GM06990 (cell line): ENCODE results near the gene GNG14.
"Not testable (repeated sequence)": the region's sequence is repeated elsewhere in the genome, so short reads cannot be mapped to it uniquely, and the experiment has no call there.

ENCODE experiments used
- DNase-seq: peaks from one replicate; pipeline ENCODE4 v3.0.0-alpha.2; 2011; ENCODE audit not compliant: insufficient read length; ENCODE audit errors: extremely low read depth
- H3K27me3 ChIP-seq: replicated peaks from 2 replicates; pipeline ENCODE4 v1.6.0; 2011; ENCODE audit warnings: low read length; ENCODE audit not compliant: control insufficient read depth, insufficient read depth
- H3K36me3 ChIP-seq: 2 replicates; pipeline ENCODE4 v1.5.1; 2011; ENCODE audit warnings: low read length; ENCODE audit not compliant: control insufficient read depth, insufficient read depth
- H3K4me3 ChIP-seq: replicated peaks from 2 replicates; pipeline ENCODE4 v1.5.1; 2011; ENCODE audit warnings: low read depth, mild to moderate bottlenecking, control low read depth, low read length
- CTCF ChIP-seq: IDR thresholded peaks from 2 replicates; pipeline ENCODE4 v1.5.1; 2011; ENCODE audit warnings: low read length, control low read depth, mild to moderate bottlenecking, inconsistent platforms; ENCODE audit not compliant: insufficient read depth, poor library complexity, severe bottlenecking

Gene GNG14

DNA sequence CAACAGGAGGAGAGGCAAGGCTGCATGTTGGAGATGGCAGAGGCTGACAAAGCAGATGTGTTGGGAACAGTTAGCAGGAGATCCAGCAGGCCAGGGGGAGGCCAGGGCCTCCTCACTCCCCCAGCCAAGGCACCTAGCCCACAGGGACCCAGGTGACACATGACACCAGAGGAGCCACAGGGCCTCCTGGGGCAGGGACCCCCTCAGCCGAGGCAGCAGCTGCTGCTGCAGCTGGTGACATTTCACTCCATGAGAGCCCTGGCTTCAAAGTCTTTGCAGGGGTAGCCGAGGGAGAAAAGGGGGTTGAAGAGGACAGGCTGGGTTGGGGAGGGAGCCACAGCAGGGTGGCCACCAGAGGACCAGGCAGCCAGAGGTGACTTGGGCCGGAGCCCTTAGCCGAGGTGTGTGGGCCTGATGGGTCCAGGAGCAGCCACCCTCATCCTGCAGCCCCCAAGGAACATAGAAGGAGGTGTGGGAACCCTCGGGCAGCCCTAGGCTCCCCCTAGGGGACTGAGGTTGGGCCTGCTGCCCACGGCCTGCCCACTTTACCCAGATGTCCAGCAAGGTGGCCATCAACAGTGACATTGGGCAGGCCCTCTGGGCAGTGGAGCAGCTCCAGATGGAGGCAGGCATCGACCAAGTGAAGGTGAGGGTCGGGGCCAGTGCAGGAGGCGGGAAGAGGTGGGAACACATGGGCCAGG is at the start of gene GNG14:
GNG14 (plus strand) TSS at position 503 of the 701 bp plus-strand sequence; CDS start at position 554, 51 bp downstream.
- Histone ChIP-seq H3K4me3 (no peak within 1 kb of the TSS), H3K36me3 (0 out of 2 replicates have a peak, but pooled peaks cover 1% of the 10 kb centered on the region), H3K27me3 (no peaks in the 10 kb centered on the region)
- no peak for DNase-seq
- TF ChIP-seq CTCF = no peak

DNA sequence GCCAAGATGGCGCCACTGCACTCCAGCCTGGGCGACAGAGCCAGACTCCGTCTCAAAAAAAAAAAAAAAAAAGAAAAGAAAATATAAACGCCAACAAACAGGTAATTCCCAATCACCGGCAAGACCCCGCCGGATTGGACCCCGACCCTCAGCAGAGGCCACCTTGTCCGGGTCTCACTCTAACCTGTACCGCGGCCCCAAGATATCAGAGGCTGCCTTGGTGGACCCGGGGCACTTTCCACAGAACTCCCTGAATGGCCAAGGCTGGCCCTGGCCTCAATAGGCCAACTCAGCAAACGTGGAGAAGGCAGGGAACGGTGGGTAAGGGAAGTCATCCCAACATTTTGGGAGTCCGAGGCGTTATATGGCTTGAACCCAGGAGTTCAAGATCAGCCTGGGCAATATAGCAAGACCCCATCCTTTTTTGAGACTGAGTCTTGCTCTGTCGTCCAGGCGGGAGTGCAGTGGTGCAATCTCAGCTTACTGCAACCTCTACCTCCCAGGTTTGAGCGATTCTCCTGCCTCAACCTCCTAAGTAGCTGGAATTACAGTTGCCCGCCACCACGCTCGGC is 49.1 kb upstream of the GNG14 start:
- no peak for TF ChIP-seq CTCF
- no peak overlapping the region for H3K4me3 ChIP-seq
- DNase-seq = no peak

GRCh38 chr19:12639901-12640613 is 47.7 kb upstream of the GNG14 start:
- Histone ChIP-seq H3K27me3 (no peaks in the 10 kb centered on the region), H3K36me3 (peaks cover 3% of the 10 kb centered on the region), H3K4me3 (no peak overlapping the region)
- peak; percentile 82 for DNase-seq
- peak; percentile 79 for TF ChIP-seq CTCF

More for the DNA sequence above, 49.1 kb upstream of the GNG14 start:
- H3K27me3 ChIP-seq = no peaks in the 10 kb centered on the region
- peaks cover 2% of the 10 kb centered on the region for H3K36me3 ChIP-seq

DNA sequence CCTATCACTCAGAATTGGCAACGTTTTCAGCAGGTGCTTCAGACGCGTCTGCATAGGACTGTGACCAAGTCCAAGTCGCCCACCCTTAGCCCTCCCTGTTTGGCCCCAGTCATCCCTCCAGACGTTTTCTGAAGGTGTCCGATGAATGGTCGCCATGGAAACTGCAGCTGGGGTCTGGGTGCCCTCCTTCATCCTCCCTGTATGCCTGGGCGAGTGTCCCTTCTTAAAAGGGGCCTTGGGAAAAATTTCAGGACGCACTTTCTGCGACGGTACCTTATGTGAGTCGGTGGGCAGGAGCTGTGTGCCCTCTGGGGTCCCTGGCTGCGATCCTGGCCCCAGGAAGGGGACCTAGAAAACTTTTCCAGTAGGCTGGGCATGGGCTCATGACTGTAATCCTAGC is 46.3 kb upstream of the GNG14 start:
- peaks cover 7% of the 10 kb centered on the region for H3K36me3 ChIP-seq
- no peak for DNase-seq
- no peak for TF ChIP-seq CTCF

GRCh38 chr19:12642506-12642905 is 45.3 kb upstream of the GNG14 start:
- no peak overlapping the region for H3K4me3 ChIP-seq
- no peak for TF ChIP-seq CTCF
- H3K27me3 ChIP-seq = no peaks in the 10 kb centered on the region
- H3K36me3 ChIP-seq = peaks cover 13% of the 10 kb centered on the region
- DNase-seq = no peak

More for the DNA sequence above, 46.3 kb upstream of the GNG14 start:
- H3K4me3 ChIP-seq = no peak overlapping the region
- H3K27me3 ChIP-seq = no peaks in the 10 kb centered on the region

- H3K36me3 ChIP-seq = peaks cover 14% of the 10 kb centered on the region
- DNase-seq, H3K4me3 ChIP-seq, H3K27me3 ChIP-seq: not testable (repeated sequence)
Measured at GRCh38 chr19:12643716-12644115, 44.1 kb upstream of the GNG14 start.
